Measurements from ENCODE around the gene TTC33.
"Not testable (repeated sequence)": the region's sequence is repeated elsewhere in the genome, so short reads cannot be mapped to it uniquely, and the experiment has no call there.

TTC33 gene, protein sequence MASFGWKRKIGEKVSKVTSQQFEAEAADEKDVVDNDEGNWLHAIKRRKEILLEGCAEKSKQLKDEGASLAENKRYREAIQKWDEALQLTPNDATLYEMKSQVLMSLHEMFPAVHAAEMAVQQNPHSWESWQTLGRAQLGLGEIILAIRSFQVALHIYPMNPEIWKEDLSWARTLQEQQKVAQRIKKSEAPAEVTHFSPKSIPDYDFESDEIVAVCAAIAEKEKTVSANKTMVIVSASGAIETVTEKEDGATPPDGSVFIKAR

DNA sequence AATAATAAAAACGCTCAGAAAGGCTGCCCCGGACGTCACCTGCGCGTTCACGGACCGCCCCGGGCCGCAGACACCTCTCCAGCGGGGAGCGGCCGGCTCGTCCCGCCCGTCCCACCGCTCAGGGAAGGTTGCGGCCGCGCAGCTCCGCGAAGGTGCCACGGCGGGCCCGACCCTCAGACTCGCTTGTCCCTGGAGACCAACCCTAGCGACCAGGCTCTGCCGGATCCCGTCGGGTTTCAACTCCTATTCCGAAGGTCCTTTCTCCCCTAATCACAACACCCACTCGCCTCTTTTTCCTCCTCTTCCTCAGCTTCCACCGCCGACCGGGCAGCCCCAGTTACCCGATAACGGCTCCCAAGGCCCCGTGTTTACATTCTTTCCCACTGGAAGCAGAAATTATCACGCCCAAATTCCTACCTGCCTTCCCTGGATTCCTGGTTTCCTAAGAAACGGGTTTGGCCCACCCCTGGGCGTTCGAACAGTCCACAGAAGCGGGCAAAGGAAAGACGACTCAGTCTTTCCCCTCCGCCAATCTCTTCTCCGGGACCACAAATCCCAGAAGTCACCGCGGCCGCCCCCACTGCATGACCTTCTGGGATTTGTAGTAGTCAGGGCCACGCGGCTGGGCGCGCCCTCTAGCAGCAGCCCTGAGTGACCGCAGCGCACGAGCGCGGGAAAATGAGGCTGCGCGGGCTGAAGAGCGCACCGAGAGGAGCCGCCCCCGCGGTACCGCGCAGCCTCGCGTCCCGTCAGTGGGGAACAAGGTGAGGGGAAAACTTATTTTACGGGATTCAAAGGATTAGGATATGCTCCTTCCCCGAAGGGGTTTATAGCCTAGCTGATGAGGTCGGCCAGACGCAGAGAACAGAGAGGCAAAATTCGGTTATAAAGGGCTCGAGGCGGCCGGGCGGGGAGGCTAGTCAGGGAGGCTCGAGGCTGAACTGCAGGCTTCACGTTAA lies at the start of gene TTC33:
TTC33 (minus strand) TSS at position 555 of the 959 bp plus-strand sequence. CDS start 8,943 bp downstream, outside the sequence.
- DNase-seq: peak; percentile 97

DNA sequence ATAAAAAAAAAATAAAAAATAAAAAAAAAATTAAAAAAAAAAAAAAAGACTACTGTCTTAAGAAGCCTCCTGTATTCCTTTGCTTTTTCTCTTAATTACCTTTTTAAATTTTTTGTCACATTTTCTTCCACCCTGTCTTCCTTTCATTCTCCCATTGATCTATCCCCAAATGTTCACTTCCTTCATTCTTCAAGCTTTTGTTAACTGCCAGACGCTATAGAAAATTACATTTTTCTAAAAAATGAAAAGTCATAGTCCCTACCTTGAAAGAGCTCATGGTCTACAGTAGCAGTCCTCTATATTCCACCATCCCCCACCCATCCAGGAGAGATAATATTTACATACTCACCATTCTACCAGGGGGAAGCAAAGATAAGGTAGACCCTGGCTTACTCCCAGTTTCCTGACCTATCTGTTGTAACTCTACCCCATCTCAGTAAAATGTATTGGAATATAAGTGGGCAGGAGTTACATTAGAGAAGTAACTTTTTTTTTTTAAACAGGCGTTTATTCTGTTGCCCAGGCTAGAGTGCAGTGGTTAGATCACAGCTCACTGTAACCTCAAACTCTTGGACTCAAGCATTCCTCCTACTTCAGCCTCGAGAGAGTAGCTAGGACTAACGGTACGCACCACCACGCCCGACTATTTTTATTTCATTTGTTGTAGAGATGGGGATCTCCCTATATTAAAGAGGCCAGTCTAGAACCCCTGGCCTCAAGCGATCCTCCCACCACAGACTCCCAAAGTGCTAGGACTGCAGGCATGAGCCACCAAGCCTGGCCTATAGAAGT lies 46.2 kb upstream of the TTC33 start:
- DNase-seq: no peak

DNA sequence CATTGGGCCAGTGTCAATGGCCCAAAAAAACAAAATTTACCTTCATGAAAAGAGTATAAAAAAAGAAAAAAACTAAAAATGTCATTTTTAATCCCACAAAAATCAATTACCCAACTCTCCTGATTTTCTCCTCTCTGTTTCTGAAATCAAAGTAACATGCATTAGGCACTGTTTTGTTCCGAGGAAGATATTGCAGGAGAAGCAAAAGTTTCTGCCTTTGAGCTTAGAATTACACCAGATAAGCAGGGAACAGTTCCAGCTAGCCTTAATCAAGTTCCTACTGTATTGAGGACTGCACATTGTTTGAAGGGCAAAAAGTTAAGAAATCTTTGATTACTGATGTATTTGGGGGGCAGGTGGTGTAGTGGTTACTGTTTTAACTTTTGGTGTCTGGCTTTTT lies 43.5 kb upstream of the TTC33 start:
- DNase-seq: no peak

DNA sequence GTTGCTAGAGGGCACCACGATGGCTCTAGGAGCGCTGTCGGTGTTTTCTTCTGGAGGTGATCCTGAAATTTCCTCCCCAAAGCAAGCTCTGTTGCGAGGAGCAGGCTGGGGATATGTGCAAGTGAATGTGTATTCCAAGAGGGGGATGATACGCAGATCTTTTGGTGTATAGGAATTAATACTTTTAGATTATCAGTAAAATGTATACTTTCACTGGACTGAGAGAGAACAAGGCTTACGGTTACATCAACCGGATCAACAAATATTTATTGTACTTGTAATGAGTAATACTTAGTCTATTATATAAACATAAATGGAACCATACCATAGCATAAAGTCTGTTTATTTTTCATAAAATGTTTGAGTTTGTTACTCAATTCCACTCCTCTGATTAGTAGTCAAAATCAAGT lies 43.0 kb upstream of the TTC33 start:
- no peak for DNase-seq

DNA sequence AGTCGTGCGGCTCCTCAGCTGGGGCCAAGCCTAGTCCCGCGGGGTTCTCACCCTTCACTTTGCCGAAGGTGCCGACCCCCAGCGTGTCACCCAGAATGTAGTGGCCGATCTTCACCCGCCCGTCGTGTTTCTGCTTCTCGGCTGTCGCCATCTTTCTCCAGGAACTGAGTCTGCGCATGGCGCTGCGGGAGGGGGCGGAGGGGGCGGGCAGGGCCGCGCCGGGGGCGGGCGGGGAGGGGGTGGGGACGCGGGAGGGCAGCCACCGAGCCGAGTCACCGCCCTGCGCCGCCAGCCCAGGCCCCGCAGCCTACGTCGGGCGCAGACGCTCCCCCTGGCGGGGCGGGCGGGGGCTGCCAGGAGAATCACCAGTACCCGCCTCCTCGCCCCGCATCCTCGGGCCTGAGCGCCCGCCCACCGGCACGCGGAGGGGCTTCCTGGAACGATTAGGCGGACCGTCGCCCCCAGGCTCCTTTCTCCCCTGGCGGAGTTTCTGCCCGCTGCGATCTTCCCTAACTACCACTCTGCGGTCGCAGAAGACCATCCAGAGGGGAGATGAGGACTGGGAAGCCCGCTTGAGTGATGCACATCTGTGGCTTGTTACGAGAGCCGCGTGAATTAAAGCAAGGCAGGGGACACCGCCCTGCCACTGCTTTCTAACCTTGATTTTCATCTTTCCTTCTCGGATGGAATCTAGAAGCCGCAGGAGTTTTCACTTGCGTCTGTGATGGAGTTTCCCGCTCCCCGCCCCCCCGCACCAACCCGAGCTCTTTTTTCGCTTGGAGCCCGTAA lies 42.4 kb upstream of the TTC33 start, which contains the start of gene PRKAA1:
PRKAA1 (minus strand) TSS at position 363 of the 789 bp plus-strand sequence; CDS start at position 178, 185 bp downstream.
- peak; percentile 86 for DNase-seq

DNA sequence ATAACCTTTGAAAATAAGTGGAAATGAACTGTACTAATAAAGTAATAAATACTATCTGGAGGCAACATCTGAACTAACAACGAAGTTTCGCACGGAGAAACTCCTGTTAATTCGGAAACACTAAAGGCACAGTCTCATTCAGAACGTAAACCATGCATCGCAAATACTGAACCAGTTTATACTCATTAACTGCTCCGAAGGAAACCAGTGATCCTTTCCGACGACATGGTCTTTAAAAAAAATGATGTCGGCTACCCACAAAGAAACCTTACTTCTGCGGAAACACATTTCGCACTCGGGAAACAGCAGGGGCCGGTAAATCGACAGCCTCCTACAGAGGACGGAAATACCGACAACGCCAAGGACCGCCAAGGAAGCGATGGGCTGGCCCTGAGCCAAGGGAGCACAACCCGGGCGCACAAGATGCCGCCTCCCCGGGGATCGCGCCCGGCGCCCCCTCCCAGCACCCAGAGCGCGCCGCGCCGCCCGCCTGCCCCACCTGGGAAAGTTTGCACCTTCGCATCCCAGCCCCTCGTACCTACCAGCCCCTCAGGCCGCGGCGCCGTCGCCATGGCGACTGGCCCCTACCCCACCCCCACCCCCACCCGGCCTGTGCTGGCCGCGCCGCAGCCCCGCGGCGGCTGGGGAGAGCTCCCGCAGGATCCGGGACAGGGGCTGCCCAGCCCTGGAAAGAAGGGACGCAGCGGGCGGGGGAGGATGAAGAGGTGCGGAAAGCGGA lies 41.7 kb upstream of the TTC33 start:
- DNase-seq: peak; percentile 76

DNA sequence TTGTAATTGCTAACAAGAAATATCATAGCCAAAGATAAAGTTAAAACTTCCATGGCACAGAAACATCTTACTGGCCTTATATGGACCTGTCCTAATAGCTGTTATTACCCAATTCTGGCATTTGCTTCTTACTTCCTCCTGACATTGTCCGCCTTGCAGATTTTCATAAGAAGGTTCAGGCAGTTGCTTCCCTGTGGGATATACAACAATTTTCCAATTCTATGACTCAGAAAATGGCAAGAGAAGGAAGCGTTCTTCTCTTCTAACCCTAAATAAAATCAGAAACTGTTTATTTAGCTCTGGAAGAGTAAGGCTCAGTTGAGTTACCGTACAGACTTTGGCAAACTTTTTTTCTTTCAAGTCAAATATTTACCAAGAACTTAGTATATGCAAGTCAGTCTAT lies 40.7 kb upstream of the TTC33 start:
- DNase-seq: no peak

DNA sequence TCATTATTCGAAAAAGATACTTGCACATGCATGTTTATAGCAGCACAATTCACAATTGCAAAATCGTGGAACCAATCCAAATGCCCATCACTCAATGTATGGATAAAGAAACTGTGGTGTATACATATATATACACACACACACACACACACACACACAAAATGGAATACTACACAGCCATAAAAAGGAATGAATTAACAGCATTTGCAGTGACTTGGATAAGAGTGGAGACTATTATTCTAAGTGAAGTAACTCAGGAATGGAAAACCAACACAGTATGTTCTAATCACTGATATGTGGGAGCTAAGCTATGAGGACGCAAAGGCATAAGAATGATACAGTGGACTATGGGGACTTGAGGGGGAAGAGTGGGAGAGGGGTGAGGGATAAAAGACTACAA lies 39.1 kb upstream of the TTC33 start:
- not testable (repeated sequence) for DNase-seq

DNA sequence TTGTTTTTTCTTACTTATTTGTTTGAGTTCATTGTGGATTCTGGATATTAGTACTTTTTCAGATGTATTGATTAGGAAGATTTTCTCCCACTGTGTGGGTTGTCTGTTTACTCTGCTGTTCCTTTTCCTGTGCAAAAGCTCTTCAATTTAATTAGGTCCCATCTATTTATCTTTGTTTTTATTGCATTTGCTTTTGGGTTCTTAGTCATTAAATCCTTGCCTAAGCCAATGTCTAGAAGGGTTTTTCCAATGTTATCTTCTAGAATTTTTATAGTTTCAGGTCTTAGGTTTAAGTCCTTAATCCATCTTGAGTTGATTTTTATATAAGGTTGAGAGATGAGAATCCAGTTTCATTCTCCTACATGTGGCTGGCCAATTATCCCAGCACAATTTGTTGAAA lies 38.6 kb upstream of the TTC33 start:
- not testable (repeated sequence) for DNase-seq

DNA sequence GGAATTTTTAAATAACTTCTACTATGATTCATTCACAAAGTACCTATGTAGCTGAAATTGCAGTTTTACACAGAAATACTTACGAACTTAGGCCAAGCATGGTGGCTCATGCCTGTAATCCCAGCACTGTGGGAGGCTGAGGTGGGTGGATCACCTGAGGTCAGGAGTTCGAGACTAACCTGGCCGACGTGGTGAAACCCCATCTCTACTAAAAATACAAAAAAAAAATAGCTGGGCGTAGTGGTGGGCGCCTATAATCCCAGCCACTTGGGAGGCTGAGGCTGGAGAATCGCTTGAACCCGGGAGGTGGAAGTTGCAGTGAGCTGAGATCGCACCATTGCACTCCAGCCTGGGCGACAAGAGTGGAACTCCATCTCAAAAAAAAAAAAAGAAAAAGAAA lies 36.9 kb upstream of the TTC33 start:
- DNase-seq: not testable (repeated sequence)

DNA sequence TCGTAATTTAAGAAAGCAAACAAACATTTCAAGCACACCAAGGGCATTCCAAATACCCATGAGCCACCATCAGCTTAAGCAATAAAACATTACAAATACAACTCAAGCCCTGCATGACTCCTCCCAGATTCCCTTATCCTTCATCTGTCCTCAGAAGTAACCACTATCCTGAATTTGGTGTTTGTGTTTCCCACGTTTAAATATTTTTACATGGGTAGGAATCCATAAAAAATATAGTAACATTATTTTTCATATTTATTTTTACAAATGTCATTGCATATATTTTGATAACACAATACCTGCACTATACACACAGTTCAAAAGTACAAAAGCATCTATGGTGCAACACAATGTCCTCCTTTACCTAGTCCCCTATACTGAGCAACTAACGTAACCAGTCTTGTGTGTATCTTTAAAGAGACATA lies 36.0 kb upstream of the TTC33 start:
- no peak for DNase-seq

DNA sequence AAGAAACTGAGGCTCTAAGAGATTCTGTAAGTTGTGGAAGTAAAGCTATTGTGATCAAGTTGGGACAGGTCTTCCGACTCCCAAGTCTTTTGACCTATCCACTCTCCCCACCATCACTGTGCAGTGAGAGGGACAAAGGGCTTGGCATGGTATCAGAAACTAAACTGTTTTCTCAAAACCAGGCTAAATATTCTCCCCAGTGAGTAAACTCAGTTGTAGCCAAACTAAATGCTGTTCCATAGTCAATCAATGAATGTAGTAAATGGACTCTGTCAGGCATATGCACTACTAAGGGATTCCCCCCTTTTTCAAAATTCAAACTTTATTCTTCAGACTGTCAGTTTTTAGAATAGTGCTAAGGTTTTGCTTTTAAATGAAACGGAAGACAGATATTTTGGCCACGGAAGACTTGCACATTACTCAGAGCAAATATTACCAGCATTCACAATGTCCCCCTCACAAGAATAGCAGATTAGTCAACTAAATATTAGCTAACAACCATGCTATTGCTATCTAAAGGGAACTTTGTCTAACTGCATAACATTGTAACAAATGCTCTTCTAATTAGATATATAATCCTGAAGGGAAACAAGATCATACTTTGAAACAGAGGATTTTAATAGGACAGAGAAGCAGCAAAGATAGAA lies 35.3 kb upstream of the TTC33 start:
- DNase-seq: no peak

DNA sequence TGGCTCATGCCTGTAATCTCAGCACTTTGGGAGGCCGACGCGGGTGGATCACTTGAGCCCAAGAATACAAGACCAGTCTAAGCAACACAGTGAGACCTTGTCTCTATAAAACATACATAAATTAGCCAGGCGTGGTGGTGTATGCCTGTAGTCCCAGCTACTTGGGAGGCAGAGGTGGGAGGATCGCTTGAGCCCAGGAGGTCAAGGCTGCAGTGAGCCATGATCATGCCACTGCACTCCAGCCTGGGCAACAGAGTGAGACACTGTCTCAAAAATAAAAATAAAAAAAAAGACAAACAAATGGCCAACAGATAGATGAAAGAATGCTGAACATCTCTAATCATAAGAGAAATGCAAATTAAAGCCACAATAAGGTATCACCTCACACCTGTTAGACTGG lies 33.2 kb upstream of the TTC33 start:
- not testable (repeated sequence) for DNase-seq

DNA sequence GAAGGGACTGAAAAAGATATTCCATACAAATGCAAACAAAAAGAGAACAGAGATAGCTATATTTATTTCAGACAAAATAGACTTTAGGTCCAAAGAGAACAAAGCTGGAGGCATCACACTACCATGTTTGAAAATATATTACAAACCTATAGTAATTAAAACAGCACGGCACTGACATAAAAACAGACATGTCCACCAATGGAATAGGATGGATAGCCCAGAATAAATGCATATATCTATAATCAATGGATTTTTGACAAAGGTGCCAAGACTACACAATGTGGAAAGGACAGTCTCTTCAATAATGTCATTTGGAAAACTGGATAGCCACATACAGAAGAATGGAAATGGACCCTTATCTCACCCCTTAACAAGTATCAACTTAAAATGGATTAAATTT lies 32.2 kb upstream of the TTC33 start:
- no peak for DNase-seq

DNA sequence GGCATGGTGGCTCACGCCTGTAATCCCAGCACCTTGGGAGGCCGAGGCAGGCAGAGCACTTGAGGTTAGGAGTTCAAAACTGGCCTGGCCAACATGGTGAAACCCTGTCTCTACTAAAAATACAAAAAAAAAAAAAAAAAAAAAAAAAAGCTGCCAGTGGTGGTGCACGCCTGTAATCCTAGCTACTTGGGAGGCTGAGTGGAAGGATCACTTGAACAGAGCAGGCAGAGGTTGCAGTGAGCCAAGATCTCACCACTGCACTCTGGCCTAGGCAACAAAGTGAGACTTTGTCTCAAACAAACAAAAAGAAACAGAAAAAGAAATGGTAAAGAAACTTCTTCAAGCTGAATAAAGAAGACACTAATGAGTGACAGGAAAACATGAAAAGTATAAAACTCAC lies 30.9 kb upstream of the TTC33 start:
- DNase-seq: not testable (repeated sequence)

DNA sequence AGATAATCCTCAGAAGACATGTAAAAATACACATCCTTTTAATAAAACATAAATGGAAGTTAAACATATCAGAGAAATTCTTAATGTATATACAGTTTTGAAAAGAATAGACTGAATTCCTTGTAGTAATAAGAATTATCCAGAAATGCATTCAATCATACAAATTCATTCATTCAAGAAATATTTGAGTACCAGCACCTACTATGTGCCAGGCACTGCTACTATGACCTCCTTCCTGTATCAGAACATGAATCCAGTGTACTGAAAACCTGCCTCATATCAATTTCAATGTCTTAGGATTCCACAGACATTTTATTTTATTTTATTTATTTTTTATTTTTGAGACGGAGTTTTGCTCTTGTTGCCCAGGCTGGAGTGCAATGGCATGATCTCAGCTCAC lies 29.2 kb upstream of the TTC33 start:
- DNase-seq: no peak

DNA sequence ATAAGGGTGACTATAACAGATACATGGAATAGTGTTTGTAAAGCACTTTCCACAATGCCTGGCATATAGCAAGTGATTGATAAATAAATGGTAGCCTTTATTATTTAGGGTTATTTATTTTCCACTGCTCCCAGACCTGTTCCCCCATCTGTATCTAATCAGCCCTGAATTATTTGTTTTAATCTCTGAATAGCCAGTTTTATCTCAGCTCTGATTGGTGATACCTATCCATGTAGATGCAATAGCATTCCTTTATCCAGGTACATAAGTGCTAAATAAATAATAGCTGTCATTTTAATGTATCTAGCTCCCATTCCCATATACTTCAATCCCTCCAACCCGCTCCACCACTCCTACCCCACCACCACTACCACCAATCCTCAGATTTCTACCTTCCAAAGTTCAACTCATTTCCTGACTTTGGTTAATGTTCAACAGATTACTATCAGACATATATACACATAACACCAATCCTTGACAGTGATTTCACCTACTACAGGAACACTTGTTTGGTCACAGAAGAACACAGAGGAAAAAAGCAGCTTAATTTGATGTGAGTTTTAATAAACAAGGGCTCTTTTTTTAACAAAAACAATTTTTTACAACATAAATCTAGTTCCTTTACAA lies 28.4 kb upstream of the TTC33 start:
- DNase-seq: no peak

DNA sequence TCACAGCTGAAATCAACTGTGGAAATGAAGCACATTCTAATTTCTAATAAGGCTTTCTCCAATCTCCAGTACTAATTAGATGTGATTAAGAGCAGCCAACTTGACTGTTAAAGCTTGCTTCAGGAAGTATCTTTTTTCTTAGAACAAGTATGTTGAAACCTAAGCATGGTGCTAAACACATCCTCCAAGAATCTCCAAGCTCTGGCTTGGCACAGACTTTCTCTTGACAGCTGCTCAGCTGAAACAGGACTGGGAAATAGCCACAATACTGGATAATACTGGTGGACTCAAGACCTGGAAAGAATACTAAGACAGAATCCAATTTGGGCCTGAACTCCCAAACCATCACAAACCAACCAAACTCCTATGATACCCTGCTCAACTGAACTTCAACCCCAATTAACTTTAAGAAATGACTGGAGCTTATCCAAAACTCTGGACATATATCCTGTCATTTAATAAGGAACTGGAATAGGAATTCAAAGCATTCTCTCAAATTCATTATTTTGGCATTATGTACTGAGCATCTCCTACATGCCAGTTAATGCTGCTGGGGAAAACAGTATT lies 26.2 kb upstream of the TTC33 start:
- DNase-seq: no peak

DNA sequence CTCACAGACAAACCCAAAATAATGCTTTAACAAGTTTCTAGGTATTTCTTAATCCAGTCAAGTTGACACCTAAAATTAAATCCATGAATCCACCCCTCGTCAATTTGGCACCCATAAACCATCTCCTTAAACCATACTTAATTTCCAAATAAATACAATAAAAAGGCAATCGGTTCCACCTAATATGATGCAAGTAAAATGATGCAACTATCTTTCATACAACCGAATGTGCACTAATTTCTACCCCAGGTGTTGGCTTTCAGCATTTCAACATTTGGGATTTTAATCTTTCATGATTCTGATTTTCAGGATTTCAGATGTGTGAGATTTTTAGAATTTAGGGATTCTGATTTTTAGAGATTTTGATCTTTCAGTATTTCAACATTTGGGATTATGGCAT lies 25.1 kb upstream of the TTC33 start:
- DNase-seq: no peak

DNA sequence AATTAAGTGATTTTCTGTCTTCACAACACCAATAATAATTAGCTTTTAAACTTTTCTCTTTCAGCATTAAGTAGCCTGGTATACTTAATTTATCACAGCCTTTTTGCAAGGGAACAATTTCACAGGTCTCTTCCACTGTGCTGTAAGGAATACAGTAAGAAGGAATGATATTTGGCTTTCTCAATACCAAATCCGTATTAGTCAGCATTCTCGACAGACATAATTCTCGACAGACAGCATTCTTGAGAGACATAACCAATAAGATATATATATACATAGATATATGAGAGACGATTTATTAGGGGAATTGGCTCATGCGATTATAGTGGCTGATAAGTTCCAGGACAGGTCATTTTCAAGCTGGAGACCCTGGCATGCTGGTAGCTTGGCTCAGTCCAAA lies 24.4 kb upstream of the TTC33 start:
- DNase-seq: no peak

Measured in stimulated activated CD4-positive, alpha-beta T cell treated with anti-CD3 and anti-CD28 coated beads, Interleukin-1b, Interleukin-23, amount 100 ng/mL, for 48 hours (primary cell).